ENCODE measurements around the gene PPM1L.
"Not testable (repeated sequence)": the region's sequence is repeated elsewhere in the genome, so short reads cannot be mapped to it uniquely, and the experiment has no call there.

Gene PPM1L

GRCh38 chr3:160755776-160756304 is at the start of gene PPM1L:
Gene PPM1L (plus strand): TSS chr3:160756231.
- DNase-seq, result peak in 12 of 14 donors; percentile 22 to 87 (median 67)

GRCh38 chr3:160707187-160707794 is 48.7 kb upstream of the PPM1L start:
- peak in 8 of 14 donors; percentile 0 to 49 (median 8) for DNase-seq

GRCh38 chr3:160709477-160710182 is 46.4 kb upstream of the PPM1L start:
- DNase-seq, result no peak

GRCh38 chr3:160713144-160713543 is 42.9 kb upstream of the PPM1L start:
- DNase-seq, result not testable (repeated sequence)

GRCh38 chr3:160719710-160720109 is 36.3 kb upstream of the PPM1L start:
- DNase-seq, result no peak

GRCh38 chr3:160720123-160720746 is 35.8 kb upstream of the PPM1L start:
- no peak for DNase-seq

GRCh38 chr3:160722331-160722730 is 33.7 kb upstream of the PPM1L start:
- DNase-seq, result no peak

- no peak for DNase-seq
Observed at GRCh38 chr3:160725338-160725737, 30.7 kb upstream of the PPM1L start.

GRCh38 chr3:160735826-160736225 is 20.2 kb upstream of the PPM1L start:
- no peak for DNase-seq

GRCh38 chr3:160738048-160738447 is 18.0 kb upstream of the PPM1L start:
- no peak for DNase-seq

GRCh38 chr3:160739079-160739478 is 17.0 kb upstream of the PPM1L start:
- DNase-seq, result no peak

GRCh38 chr3:160746976-160747375 is 9.1 kb upstream of the PPM1L start:
- no peak for DNase-seq

GRCh38 chr3:160747422-160747821 is 8.6 kb upstream of the PPM1L start:
- no peak for DNase-seq

- no peak for DNase-seq
Observed at GRCh38 chr3:160748231-160748630, 7.8 kb upstream of the PPM1L start.

GRCh38 chr3:160748787-160749186 is 7.2 kb upstream of the PPM1L start:
- DNase-seq, result no peak

- no peak for DNase-seq
Observed at GRCh38 chr3:160753953-160754352, 2.1 kb upstream of the PPM1L start.

GRCh38 chr3:160754371-160754854 is 1.6 kb upstream of the PPM1L start:
- peak in 7 of 14 donors; percentile 62 to 84 (median 74) for DNase-seq

GRCh38 chr3:160754855-160755747 is 930 bp upstream of the PPM1L start:
- peak; percentile 76 to 98 (median 96) for DNase-seq

- DNase-seq, result peak in 7 of 14 donors; percentile 7 to 63 (median 30)
Observed at GRCh38 chr3:160757233-160758106, 1.4 kb downstream of the PPM1L start.

- DNase-seq, result peak in 1 of 14 donors; percentile 55
Observed at GRCh38 chr3:160758929-160759577, 3.0 kb downstream of the PPM1L start.

GRCh38 chr3:160763073-160763472 is 7.0 kb downstream of the PPM1L start:
- no peak for DNase-seq

Data from C1 segment of cervical spinal cord (tissue), 14 donors.